Endothelial cell of umbilical vein (primary cell): ENCODE data around the gene DERL2. TPM values are rescaled to one million over a fixed set of nuclear protein-coding genes. Genes with fewer than 3 reads are reported as not detected.

ENCODE experiments used
- BruUV-seq: library from RNA; stranded (reverse); fragments of 400-500 nt; replicated peaks from 2 replicates; lab custom pipeline; 2021; lab: Mats Ljungman, UMichigan
- CTCF ChIA-PET: fragments of 300-600, 350-600 bp; sonication (Branson Sonifier 250); formaldehyde crosslinking; loops from one replicate; lab custom pipeline; 2021; ENCODE audit warnings: antibody characterized with exemption, inconsistent platforms; lab: Charles Lee
- POLR2A ChIA-PET: fragments of 300-600, 350-600 bp; sonication (Branson Sonifier 250); formaldehyde crosslinking; loops from one replicate; lab custom pipeline; 2021; ENCODE audit warnings: antibody characterized with exemption, inconsistent platforms; lab: Charles Lee
- DNase-seq: peaks from one replicate; pipeline ENCODE4 v3.0.0-alpha.2; 2011; ENCODE audit warnings: low read depth, low spot score
- FAIRE-seq: peaks from 2 replicates; lab custom pipeline; 2011; peaks lifted over from hg19 to GRCh38; lab: Jason Lieb, UNC
- H2AFZ ChIP-seq: 2 replicates; pipeline ENCODE4 v1.6.0; 2012; ENCODE audit warnings: low read depth, low read length, control low read depth, inconsistent platforms
- H3K27ac ChIP-seq: 2 replicates; pipeline ENCODE4 v1.5.1; 2011; ENCODE audit warnings: low read depth, mild to moderate bottlenecking, control low read depth, low read length, moderate library complexity; ENCODE audit not compliant: insufficient read depth
- H3K27me3 ChIP-seq, 2 experiments: 2 replicates each; pipeline versions ENCODE4 v1.6.0 to v1.6.1; 2011; ENCODE audit warnings: low read length in 2 of 2, mixed read lengths in 1 of 2; ENCODE audit not compliant: control insufficient read depth in 2 of 2, insufficient read depth in 2 of 2
- H3K36me3 ChIP-seq, 2 experiments: 2 replicates in 1 of 2; 3 replicates in 1 of 2; pipeline ENCODE4 v1.5.1; 2011; ENCODE audit warnings: low read length in 2 of 2, mild to moderate bottlenecking in 1 of 2, moderate library complexity in 1 of 2; ENCODE audit not compliant: control insufficient read depth in 2 of 2, insufficient read depth in 2 of 2; ENCODE audit errors: extremely low read depth in 1 of 2
- H3K4me1 ChIP-seq: 3 replicates; pipeline ENCODE4 v1.5.1; 2011; ENCODE audit warnings: mild to moderate bottlenecking, low read length; ENCODE audit not compliant: control insufficient read depth, insufficient read depth; ENCODE audit errors: extremely low read depth
- H3K4me2 ChIP-seq: 2 replicates; pipeline ENCODE4 v1.6.1; 2011; ENCODE audit warnings: low read length, control low read depth, mixed read lengths; ENCODE audit not compliant: insufficient read depth
- H3K4me3 ChIP-seq, 3 experiments: fragments of 200-600 bp in 1 of 3; sonication (generic), shearing (Covaris generic) in 1 of 3; replicated peaks in 1 of 3; 2 replicates each; pipeline ENCODE4 v1.5.1; 2011 to 2016; ENCODE audit warnings: control low read depth in 3 of 3, low read length in 3 of 3, mild to moderate bottlenecking in 2 of 3, inconsistent platforms in 1 of 3, low read depth in 1 of 3, moderate library complexity in 1 of 3; ENCODE audit not compliant: insufficient read depth in 1 of 3
- H3K79me2 ChIP-seq: 2 replicates; pipeline ENCODE4 v1.6.0; 2012; ENCODE audit warnings: low read length, inconsistent platforms; ENCODE audit not compliant: control insufficient read depth, insufficient read depth
- H3K9ac ChIP-seq: replicated peaks from 2 replicates; pipeline ENCODE3; 2011; ENCODE audit warnings: low read length, control low read depth; ENCODE audit not compliant: insufficient read depth; ENCODE audit errors: extremely low read depth
- H3K9me1 ChIP-seq: replicated peaks from 3 replicates; pipeline ENCODE4 v1.6.0; 2011; ENCODE audit warnings: mild to moderate bottlenecking, low read length; ENCODE audit not compliant: control insufficient read depth, insufficient read depth; ENCODE audit errors: extremely low read depth
- H3K9me3 ChIP-seq: replicated peaks from 2 replicates; pipeline ENCODE4 v1.5.1; 2012; ENCODE audit warnings: low read length, inconsistent platforms; ENCODE audit not compliant: control insufficient read depth, insufficient read depth
- H4K20me1 ChIP-seq: replicated peaks from 2 replicates; pipeline ENCODE3; 2011; ENCODE audit warnings: mild to moderate bottlenecking, low read length; ENCODE audit not compliant: control insufficient read depth, insufficient read depth; ENCODE audit errors: extremely low read depth
- EZH2 ChIP-seq: IDR thresholded peaks from 2 replicates; pipeline ENCODE4 v1.6.1; 2012; ENCODE audit warnings: borderline replicate concordance, low read depth, mild to moderate bottlenecking, moderate library complexity, low read length, inconsistent platforms; ENCODE audit not compliant: severe bottlenecking
- GATA2 ChIP-seq: IDR thresholded peaks from 2 replicates; pipeline ENCODE4 v1.7.0; 2011; ENCODE audit warnings: low read depth, mild to moderate bottlenecking, moderate library complexity, mixed read lengths, low read length; ENCODE audit not compliant: insufficient read length, insufficient read depth
- JUN ChIP-seq: IDR thresholded peaks from 2 replicates; pipeline ENCODE4 v1.6.1; 2011; ENCODE audit warnings: borderline replicate concordance, low read depth; ENCODE audit not compliant: insufficient read length, insufficient read depth
- dilution Hi-C: fragments of 300-500 bp; cut with MboI; formaldehyde crosslinking; loops from one replicate; pipeline ENCODE4 v1.15.0; 2019; ENCODE audit warnings: low sequenced_read_pairs; ENCODE audit not compliant: extremely low pct_ligation_motif_present
- intact Hi-C: fragments of 100-400 bp; cut with micrococcal nuclease; formaldehyde crosslinking; loops from one replicate; pipeline ENCODE4 v1.10.0; 2022
- polyA plus RNA-seq, 4 experiments: library from polyadenylated mRNA; depleted of rRNA in 3 of 4; stranded (reverse) in 3 of 4; unstranded in 1 of 4; fragments of >200 nt; gene quantifications; 2 replicates each; pipeline versions ENCODE4 v1.2.1 to v1.2.3, GENCODE V29; 2011 to 2012; ENCODE audit warnings: missing spikeins in 1 of 4
- total RNA-seq: library from RNA; stranded (reverse); gene quantifications from 2 replicates; pipeline ENCODE4 v1.2.3, GENCODE V29; 2021

DERL2 gene
- total and polyA plus RNA-seq, 2 donors (not counting 3 experiments of a cell fraction or from before 2014, with no cell fraction given): 84.5 to 117 TPM

DNA sequence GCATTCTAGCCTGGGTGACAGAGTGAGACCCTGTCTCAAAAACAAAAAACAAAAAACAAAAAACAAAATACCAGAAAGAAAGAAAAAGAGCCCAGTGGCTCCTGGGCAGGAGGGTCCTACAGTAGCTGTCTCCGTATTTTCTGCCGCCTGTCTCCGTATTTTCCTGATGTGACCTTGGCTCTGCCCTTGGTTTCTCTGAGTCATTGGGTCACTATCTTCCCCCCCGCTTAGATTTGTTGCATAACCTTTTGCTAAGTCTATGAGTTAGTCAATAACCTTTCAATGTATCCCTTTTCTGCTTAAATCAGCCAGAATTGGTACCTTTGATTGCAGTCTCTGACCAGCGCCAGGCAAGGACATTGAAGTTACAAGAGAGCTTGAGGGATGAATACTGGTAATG lies 37.3 kb upstream of the DERL2 start:
- ChIA-PET CTCF (no interaction called here), POLR2A (no interaction called here)
- Histone ChIP-seq H2AFZ (no peak overlapping the region), H3K9me3 (no peaks in the 10 kb centered on the region), H4K20me1 (no peaks in the 10 kb centered on the region), H3K9ac (no peak overlapping the region), H3K4me3 (no peak overlapping the region), H3K27ac (no peak overlapping the region), H3K4me2 (no peak overlapping the region), H3K9me1 (no peaks in the 10 kb centered on the region), H3K27me3 (no peaks in the 10 kb centered on the region), H3K4me1 (peaks cover 18% of the 10 kb centered on the region), H3K36me3 (peaks cover 5 to 22% of the 10 kb centered on the region in 2 experiments), H3K79me2 (no peaks in the 10 kb centered on the region)
- FAIRE-seq: no peak
- intact Hi-C loops: no loop called here
- no TSS peak for BruUV-seq
- no peak for TF ChIP-seq GATA2
- no peak for TF ChIP-seq EZH2
- no peak for TF ChIP-seq JUN
- dilution Hi-C loops: no loop called here
- no peak for DNase-seq

DNA sequence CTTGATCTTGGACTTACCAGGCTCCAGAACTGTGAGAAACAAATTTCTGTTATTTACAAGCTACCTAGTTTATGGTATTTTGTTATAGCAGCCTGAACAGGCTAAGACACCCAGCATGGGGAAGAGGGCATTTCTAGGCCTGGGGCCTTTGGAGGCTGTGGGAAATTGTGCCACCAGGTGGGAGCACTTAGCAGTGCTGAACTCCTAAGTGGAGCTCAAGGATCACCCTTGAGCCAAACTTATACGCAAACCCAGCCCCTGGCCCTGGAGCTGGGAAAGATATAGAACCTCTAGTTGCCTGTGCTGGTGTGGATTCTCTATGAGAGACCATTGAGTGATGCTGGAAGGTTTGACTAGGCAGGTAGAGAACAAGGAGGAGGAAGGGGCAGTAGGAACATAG lies 36.5 kb upstream of the DERL2 start:
- no peaks in the 10 kb centered on the region for H3K9me3 ChIP-seq
- no peaks in the 10 kb centered on the region for H4K20me1 ChIP-seq
- H3K9me1 ChIP-seq: no peaks in the 10 kb centered on the region
- H3K79me2 ChIP-seq: no peaks in the 10 kb centered on the region
- no peak for DNase-seq
- H3K36me3 ChIP-seq: peaks cover 5 to 23% of the 10 kb centered on the region in 2 experiments
- H3K4me2 ChIP-seq: no peak overlapping the region
- dilution Hi-C loops (no loop called here), intact Hi-C loops (no loop called here)
- CTCF ChIA-PET: no interaction called here
- H3K4me3 ChIP-seq: no peak overlapping the region
- no TSS peak for BruUV-seq
- no peaks in the 10 kb centered on the region for H3K27me3 ChIP-seq
- H3K27ac ChIP-seq: no peak overlapping the region
- TF ChIP-seq GATA2: no peak
- POLR2A ChIA-PET: no interaction called here
- H2AFZ ChIP-seq: no peak overlapping the region
- H3K4me1 ChIP-seq: peaks cover 11% of the 10 kb centered on the region
- no peak for FAIRE-seq
- H3K9ac ChIP-seq: no peak overlapping the region
